ENCODE results near the gene MRPL19.
"Not testable (repeated sequence)": the region's sequence is repeated elsewhere in the genome, so short reads cannot be mapped to it uniquely, and the experiment has no call there.

MRPL19 gene

DNA sequence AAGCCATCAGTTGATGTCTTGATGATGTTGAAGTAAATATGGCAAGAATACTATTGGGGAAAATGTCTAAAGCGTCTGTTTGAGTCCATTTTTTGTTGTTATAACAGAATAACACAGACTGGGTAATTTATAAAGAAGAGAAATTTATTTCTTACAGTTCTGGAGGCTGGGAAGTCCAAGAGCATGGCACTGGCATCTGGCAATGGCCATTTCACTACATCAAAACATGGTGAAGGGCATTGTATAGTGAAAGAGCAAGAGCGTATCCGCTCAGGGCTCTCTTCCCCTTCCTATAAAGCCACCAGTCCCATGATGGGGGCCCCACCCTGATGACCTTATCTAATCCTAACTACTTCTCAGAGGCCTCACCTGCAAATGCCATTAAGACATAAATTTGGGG lies 29.6 kb upstream of the MRPL19 start:
- no peak for DNase-seq

DNA sequence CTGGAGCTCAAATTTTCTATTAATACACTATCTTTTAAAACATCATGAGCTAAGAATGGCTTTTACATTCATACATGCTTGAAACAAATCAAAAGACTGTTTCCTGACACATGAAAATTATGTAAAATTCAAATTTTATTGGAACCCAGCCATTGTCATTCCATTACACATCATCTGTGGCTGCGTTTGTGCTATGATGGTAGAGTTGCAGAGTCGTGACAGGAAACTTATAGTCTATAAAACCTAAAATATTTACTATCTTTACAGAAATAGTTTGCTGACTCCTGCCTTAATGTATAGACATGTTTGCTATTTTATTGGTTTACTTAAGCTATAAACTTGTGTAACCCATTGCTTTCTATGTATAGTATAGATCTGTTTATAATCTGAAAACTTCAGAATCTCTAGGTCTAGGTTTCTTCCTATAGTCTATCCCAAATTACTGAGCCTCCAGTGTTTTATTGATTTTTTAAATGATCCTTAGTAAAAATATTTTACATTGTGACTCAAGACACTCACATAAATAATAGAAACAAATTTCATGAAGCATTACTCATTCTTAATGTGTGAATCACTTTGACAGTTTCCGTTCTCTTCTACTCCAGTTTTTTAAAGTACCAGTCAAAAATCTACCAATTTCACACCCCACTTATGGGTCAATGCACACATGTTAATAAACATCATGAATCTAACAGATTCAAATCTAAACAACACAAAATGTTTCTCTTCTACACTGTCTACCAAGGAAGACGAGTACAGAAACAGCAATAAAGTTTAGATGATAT lies 26.4 kb upstream of the MRPL19 start:
- no peak for DNase-seq

DNA sequence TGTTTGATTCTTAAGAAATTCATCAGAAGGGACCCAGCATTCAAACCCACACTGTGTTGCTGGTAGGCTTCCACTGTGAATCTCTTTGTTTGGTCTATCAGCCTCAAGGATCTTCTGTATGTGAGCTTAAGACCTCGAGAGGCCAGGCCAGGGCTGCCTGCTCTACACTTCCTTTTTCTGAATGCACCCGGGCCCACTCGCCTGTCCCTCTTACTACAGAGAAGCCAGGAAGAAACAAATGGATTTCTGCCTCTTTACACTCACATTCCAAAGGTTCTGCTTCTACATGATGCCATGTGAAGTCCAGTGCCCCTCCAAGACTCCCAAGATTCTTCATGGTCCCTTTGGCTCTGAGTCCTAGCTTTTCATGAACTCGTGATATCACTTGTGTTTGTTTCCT lies 25.4 kb upstream of the MRPL19 start:
- no peak for DNase-seq

DNA sequence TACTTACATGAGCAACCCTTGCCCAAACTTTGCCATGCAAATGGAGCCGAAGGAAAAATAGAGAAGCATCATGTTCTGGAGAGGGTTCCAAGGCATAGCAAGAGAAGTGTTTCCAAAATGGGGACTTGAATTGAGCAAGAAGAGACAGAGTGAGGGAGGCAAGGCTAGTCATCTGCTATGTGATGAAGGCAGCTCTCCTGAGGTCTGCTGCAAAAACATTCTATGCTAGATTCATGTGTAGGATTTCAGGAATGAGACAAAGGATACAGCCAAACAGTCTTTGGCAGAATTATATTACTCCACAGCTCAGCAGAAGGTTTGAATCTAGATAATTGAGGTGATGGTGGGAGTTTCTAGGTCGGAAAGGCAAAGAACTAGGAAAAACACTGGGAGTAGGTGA lies 24.1 kb upstream of the MRPL19 start:
- DNase-seq: no peak

DNA sequence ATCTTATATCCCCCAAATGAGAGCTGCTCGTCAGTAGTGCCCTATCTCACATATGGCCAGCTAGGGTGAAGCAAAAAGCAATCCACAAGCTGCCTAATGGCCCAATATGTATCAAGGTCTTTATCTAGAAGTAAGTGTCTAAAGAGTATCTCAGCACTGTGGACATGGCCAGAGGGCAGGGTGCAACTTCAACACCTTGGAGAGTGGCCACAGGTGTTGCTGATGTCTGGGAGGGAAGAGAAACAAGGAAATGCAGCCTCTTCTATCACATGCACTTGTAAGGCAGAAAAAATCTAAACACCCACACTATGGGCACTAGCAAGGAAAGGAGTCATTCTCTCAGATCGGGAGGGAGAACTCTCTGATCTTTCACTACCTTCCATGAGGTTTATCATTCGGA lies 23.7 kb upstream of the MRPL19 start:
- DNase-seq: no peak

DNA sequence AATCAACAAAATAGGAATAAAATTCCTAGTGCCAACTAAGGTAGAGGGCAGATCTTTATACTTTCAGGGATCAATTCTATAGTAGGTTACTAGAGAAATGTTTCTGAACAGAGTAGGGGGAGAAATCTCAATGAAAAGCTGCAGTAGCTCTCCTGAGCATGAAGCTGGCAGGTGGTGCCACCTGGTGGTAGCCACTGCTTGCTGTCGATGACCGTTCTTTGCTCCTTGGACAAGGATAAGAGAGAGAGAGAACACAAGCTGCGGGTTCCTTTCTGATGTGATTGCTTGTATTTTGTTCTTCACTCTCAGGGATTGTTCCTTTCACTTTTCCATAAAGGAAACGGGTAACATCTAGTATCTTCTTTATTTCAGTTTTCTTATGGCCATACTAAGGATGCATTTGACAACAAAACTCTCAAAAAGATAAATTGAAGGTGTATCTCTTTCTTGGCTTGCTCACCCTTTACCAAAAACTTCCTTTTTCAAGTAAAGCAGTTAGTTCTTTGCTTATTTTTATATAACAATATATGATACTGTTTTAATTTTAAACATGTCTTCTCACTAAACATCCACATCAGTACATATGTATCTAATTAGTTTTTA lies 18.6 kb upstream of the MRPL19 start:
- DNase-seq: no peak

DNA sequence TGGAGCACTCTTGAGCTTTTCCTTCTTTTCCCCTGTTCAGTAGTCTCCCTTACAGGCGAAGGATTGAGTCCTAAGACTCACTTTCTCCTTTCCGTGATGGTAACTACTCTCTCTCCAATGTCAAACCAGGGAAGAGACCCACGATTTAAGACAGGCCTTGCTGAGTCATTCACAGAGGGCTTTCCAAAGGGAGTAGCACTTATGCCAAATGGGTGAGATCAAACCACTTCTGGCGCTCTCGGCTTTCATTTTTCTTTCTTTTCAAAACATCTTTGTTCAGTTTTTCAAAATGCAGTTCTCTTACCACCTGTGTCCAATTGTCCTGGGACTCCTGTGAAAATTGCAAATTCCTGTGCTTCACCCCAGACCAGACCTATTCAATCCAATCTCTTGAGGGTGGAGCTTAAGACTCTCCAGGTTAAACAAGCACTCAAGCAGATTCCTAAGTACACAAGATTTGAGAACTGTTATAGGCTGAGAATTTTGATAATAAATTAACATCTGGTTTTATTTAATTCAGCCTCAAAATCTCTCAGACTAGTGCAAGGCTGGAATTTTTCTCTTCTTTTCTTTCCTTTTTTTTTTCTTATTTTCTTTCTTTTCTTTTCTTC lies 14.4 kb upstream of the MRPL19 start:
- DNase-seq: no peak

DNA sequence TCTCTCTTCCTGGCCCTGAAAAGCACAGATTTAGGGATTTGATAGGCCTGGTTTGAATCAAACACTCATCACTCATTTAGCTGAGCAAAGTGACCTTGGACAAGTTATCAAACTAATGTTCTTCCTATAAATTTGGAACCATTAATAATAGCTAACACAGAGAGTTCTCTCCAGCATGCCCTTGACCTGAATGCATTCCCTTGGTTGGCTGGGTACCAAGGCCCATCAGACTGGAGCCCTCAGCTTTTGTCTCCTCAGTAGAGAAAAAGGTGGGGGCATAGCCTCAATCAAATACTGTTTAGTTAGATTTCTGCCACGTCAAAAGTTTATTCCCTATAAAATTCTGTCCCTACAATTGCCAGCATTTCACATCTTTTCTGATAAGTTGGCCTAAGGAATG lies 13.8 kb upstream of the MRPL19 start:
- DNase-seq: no peak

DNA sequence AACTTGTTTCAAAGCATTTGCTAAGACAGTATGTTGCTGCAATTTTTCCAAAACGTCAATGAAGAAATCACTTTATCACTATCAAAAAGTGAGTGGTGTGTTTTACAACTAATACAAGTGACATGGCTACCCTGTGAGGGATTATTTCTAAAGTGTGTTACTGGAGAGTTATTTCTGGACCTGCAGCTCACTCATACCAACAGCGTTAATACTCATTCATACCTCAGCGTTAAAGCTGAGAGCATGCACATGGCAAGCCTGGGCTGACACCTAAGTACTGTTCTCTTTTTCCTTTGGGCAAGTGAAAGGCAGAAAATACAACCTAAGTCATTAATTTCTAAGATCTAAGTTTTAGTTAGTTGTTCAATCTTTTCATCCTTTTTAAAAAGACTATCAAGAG lies 13.0 kb upstream of the MRPL19 start:
- no peak for DNase-seq

DNA sequence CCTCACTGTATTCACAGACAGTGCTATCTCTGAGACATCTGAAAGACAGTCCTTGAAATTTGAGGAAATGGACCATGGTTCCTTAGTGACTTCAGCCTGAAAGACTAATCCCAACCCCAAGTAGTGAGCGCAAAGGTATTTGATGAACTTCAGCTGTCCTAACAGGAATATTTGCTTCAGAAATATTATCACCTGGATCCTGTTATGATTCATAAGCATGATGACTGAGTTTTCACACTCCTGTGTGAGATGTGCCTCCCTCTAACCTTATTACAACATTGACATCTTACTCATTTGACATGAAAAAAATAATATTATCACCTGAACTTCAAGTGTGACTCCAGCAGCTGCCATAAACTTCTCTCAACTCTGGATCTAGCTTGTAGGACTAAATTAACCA lies 11.6 kb upstream of the MRPL19 start:
- DNase-seq: no peak

DNA sequence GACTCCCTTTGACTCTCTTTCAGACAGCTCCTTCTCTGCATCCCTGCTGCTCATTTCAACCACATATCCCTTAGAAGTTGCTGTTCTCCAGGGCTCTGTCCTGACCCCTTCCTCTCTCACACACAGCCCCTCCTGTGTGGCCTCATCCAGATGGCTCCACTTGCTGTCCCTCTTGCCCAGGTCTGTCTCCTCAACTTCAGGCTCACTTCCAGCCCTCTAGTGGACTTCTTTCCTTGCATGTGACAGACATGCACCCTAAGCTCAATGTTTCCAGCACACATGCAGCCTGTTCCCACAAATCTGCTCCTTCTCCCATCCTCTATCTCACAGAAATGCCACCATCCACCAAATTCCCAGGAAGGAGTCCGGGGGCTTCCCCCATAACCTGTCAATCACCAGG lies 9.0 kb upstream of the MRPL19 start:
- DNase-seq: no peak

DNA sequence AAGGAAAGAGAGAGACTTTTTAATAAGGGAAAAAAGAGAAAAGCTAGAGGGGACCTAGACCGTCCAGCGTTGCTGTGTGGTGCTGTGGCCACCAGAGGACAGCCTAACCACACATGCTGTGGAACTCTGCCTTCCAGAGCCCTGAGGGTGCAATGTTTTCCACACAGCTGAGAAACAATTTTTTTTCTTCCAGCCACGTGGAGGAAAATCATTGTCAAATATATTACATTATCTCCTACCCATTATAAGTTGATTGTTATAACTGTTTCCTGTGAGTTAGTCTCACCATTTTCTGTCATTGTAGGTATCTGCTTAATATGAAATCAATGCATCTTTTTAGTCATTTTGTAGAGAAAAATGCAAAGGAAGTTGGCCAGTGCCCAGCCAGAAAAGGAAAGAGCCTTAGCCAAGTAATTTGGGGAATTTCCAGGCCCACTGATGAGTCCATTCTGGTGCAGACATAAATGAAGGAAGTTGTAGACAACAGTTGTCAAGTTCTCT lies 5.9 kb upstream of the MRPL19 start:
- peak; percentile 32 for DNase-seq

DNA sequence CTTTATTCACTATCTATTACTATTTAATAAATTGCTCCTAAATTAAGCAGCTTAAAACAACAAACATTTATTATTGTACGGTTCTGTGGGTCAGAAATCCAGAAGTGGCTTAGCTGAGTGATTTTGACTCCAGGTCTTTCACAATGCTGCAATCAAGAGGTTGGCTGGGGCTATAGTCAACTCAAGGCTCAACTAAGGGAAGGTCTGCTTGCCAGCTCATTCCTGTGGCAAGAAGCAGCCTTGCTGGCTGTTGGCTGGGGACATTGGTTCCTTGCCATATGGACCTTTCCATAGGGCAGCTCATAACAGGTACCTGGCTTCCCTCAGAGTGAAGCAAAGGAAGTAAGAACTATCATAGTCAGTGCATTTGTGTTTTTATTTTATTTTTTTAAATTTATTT lies 5.0 kb upstream of the MRPL19 start:
- no peak for DNase-seq

DNA sequence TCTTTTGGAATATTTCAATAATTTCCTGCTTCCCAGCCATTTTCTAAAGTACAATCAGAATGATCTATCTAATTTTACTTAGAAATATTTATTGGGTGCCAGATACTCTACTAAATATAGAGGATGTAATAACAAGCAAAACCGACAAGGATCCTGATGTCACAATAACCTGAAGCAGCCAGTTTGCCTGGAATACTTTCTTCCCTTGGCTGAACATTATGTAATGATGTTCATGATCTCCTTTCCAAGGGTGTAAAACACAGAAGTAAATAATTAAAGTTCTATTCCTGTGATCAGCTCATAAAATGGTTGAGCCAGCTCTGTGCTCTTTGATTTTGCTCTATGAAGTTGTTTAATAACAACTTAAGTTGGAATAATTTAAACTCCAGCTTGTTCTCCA lies 2.6 kb upstream of the MRPL19 start:
- no peak for DNase-seq

DNA sequence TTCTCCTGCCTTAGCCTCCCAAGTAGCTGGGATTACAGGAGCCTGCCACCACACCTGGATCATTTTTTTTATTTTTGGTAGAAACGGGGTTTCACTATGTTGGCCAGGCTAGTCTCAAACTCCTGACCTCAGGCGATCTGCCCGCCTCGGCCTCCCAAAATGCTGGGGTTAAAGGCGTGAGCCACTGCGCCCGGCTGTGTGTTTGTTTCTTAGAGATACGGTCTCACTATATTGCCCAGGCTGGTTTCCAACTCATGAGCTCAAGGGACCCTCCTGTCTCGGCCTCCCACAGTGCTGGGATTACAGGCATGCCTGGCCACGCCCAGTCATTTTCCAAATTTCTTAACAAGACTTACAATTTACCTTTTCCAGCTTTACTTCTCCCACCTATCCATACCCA lies 940 bp upstream of the MRPL19 start:
- DNase-seq: no peak

DNA sequence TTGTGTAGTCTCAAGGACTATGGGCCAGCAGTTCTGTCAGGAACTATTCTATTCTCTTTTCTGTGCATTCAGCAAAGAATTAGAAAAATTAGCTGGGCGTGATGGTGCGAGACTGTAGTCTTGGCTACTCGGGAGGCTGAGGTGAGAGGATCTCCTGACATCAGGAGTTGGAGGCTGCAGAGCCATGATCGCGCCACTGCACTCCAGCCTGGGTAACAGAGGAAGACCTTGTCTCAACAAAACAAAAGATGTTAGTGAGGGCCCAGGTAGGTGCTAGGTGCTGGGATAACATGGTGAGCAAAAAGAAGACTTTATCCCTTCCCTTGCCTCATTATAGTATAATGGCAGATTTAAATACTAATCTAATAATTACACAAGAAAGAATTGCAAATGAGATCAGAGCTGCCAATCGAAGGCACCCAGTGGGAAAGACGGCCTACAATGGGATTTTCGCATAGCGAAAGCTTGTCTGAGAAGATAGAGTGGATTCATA lies 447 bp upstream of the MRPL19 start:
- DNase-seq: no peak

DNA sequence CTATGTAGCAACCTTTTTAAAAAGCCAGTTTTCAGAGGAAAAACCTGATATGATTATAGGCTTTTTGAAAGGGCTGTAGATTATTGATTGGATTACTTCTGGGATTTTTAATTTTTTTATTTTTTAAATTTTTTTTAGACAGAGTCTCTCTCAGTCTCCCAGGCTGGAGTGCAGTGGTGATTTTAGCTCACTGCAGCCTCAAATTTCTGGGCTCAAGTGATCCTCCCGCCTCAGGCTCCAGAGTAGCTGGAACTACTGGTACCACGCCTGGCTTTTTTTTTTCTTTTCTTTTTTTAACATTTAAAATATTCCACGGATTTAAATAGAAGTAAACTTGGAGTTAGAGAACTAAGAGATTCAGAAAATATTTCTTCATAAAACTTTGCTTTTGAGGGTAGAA lies 1.2 kb downstream of the MRPL19 start:
- DNase-seq: no peak

DNA sequence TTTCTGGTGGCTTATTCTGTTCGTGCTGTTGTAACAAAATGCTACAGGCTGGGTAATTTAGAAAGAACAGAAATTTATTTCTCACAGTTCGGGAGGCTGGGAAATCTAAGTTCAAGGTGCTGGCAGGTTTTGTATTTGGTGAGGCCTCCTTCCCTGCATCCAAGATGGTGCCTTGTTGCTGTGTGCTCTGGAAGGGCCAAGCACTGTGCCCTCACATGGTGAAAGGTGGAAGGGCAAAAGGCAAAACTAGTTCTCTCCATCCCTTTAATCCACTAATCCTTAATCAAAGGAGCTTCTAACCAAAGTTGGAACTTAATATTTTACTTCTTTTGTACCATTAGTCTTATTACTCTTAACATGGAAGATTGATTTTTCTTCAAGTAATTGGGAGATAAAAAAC lies 7.4 kb downstream of the MRPL19 start:
- DNase-seq: no peak

DNA sequence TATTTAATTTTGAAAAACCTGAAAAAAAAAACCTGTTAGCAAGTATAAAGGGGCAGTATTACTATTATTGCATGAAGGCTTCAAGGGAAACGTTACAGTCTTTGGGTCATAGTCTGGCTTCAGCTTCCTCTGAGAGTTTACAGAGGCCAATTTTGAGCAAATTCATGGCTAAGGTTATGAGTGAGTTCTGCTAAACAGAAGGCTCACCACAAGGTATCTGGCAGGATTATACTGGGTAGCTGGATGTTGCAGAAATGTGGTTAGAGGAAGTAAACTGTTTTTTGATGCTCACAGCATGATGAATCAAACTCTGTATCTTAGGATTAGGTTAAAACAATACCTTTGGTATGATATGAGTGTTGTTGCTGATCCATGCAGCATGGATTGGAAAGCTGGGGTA lies 9.3 kb downstream of the MRPL19 start:
- no peak for DNase-seq

DNA sequence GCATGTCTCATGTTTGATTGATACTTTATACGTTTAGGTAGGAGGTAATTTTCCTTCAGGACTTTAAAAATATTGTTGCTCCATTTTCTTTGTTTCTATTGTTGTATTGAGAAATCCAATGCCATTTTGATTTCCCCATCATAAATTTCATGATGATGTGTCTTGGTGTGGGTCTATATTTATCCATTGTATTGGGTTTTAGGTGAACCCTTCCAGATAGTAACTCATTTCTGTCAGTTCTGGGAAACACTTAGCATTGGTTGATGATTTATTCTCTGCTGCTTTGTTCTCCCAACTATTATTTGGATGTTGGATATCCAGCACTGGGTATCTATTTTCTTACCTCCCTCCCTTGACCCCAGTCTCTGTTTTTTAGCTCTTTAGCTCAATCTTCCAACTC lies 10.0 kb downstream of the MRPL19 start:
- DNase-seq: no peak

DNA sequence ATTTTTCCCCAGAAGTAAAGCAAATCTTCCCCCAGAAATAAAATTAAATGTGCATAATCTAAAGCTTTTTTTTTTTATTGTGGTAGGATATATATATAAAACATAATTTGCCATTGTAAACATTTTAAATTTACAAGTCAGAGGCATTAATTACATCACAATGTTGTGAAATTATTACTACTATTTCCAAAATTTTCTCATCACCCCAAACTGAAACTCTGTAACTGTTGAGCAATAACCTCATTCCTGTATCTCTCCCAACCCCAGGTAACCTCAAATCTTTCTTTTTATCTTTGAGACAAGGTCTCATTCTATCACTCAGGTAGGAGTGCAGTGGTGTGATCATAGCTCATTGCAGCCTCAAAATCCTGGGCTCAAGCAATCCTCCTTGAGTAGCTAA lies 11.2 kb downstream of the MRPL19 start:
- no peak for DNase-seq

DNA sequence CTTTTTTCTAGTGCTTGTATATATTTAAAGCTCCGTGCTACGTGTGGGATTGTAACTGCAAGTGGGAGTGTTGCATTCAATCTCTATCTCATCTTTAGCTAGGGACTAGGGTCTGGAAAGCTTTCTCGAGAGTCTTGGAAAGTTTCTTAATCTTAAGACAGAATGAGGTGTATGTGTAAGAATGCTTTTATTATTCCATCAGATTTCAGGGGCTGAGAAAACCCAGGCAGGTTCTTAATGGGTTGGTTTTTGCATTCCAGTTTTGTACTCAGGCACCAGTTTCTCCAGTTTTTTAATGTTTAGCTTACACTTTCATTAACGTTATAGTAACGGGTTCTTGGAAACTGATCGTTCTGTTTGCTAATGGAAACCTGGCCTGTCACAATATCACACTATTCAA lies 20.3 kb downstream of the MRPL19 start:
- DNase-seq: no peak

DNA sequence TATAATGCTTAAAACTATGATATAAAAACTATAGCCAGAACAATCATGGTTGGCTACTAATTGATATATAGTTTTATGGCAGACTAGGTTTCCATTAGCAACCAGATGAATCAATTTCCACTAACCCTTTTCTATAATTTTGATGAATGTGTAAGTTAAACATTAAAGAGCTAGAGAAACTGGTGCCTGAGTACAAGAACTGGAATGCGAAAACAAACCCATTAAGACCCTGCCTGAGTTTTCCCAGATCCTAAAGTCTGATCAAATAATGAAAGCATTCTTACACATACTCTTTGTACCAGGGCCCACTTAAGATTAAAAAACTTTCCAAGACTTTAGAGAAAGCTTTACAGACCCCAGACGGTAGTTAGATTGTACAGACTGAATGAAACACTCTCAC lies 21.3 kb downstream of the MRPL19 start:
- DNase-seq: no peak

DNA sequence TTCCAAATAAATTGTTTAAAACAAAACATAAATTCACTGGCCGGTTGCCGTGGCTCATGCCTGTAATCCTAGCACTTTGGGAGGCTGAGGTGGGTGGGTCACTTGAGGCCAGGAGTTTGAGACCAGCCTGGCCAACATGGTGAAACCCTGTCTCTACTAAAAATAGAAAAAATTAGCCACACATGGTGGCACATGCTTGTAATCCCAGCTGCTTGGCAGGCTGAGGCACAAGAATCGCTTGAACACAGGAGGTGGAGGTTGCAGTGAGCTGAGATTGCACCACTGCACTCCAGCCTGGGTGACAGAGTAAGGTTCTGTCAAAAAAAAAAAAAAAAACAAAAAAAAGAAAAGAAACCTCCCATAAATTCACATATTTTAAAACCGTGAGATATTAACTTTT lies 28.8 kb downstream of the MRPL19 start:
- DNase-seq: not testable (repeated sequence)

Data from stimulated activated naive CD4-positive, alpha-beta T cell treated with Interleukin-2 at 50 U/mL for 16 hours (primary cell).